ENCODE data around the gene LHPP.

GRCh38 chr10:124542336-124542735, 80.7 kb downstream of the LHPP start:
- TF ChIP-seq CTCF (IDR thresholded peaks at IDR 0.05) (no peak), EZH2phosphoT487 (IDR thresholded peaks at IDR 0.05) (no peak), EZH2 (IDR thresholded peaks at IDR 0.05) (no peak)

Data from neural progenitor cell (in vitro differentiated cells).